GM19455 (cell line): ENCODE data around the gene UQCRH.

Experiments used
- ATAC-seq: cut with Tn5 transposase; IDR thresholded peaks from one replicate; pipeline ENCODE4 v1.9.1; 2021; ENCODE audit not compliant: unreplicated experiment

Gene UQCRH

GRCh38 chr1:46303038-46303871 is at the start of gene UQCRH, which contains the start of gene LRRC41:
Gene UQCRH (plus strand): TSS chr1:46303698. CDS start chr1:46303767, 69 bp downstream.
Gene LRRC41 (minus strand): TSS chr1:46303616. CDS start chr1:46303322, 294 bp downstream.
- ATAC-seq = peak; percentile 68

DNA sequence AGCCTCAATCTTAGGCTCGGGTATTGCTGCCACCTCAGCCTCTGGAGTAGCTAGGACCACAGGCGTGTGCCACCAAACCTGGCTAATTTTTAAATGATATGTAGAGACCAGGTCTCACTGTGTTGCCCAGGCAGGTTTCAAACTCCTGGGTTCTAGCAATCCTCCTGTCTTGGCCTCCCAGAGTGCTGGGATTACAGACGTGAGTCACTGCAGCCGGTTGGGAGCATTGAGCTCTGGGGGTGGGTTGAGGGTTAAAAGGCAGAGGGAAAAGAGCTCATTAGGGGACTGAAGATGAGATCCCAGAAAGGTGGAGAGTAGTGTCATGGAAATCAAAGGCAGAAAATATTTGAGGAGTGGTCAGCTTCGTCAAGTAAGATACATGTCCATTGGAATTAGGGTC is 48.8 kb upstream of the UQCRH start:
- ATAC-seq = no peak

- no peak for ATAC-seq
Observed at GRCh38 chr1:46256523-46256922, 47.0 kb upstream of the UQCRH start.

- ATAC-seq = no peak
Observed at GRCh38 chr1:46262508-46262907, 41.0 kb upstream of the UQCRH start.

DNA sequence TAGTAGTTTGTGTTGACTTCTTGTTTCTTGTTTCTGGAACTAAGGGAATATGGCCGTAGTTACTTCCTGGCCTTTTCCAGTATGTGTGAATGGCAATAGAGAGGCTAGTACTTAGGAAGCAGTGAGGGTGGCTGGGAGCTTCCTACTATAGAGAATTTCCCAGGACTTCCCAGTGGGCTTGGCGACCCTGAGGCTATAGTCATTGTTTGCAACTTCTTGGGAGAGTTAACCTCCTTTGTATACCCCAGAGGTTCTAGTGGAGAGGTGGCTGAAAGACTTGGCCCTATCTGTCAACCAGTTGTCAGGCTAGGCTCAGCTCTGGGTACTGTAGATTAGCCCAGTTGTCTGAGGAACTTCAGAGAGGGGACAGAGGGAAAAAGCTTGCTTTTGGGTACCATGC is 40.4 kb upstream of the UQCRH start:
- ATAC-seq = no peak

GRCh38 chr1:46268578-46268977 is 34.9 kb upstream of the UQCRH start:
- ATAC-seq = no peak

DNA sequence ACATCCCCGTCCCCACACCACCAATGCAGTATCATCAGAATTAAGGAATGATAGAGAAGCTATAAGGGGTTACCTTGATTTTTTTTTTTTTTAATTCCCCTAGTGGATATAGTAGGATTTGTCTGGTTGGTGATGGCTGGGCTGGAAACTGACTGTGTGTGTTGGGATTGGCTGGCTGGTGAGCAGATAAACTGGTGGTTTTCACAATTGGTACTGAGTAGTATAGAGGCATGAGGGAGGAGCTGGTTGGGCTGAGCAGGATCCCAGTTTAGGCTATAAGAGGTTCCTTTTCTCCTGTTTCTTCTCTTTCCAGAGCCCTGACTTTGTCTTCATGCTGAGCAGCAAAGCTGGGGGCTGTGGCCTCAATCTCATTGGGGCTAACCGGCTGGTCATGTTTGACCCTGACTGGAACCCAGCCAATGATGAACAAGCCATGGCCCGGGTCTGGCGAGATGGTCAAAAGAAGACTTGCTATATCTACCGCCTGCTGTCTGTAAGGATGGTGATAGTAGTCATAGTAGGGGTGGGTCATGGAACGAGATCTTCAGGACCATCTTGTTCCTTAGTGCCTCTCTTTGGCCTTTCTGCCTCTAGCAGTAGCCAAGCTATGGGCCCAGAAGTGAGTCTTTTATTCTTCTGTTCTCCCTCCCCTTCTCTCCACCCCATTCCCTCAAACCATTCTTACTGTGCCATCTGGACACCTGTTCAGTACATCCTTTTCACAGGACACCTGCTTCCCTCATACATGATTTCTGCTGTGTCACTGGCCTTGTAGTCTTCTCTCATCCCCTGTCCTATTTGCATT is 29.1 kb upstream of the UQCRH start:
- ATAC-seq = no peak

- no peak for ATAC-seq
Observed at GRCh38 chr1:46275030-46275337, 28.5 kb upstream of the UQCRH start.

GRCh38 chr1:46277658-46278373 is 25.7 kb upstream of the UQCRH start:
- ATAC-seq = no peak

- no peak for ATAC-seq
Observed at GRCh38 chr1:46278807-46279206, 24.7 kb upstream of the UQCRH start.

- ATAC-seq = no peak
Observed at GRCh38 chr1:46280092-46280491, 23.4 kb upstream of the UQCRH start.

- ATAC-seq = no peak
Observed at GRCh38 chr1:46281021-46281420, 22.5 kb upstream of the UQCRH start.

- no peak for ATAC-seq
Observed at GRCh38 chr1:46284058-46284457, 19.4 kb upstream of the UQCRH start.

- no peak for ATAC-seq
Observed at GRCh38 chr1:46284597-46285564, 18.6 kb upstream of the UQCRH start.

GRCh38 chr1:46285730-46286477 is 17.6 kb upstream of the UQCRH start:
- no peak for ATAC-seq

DNA sequence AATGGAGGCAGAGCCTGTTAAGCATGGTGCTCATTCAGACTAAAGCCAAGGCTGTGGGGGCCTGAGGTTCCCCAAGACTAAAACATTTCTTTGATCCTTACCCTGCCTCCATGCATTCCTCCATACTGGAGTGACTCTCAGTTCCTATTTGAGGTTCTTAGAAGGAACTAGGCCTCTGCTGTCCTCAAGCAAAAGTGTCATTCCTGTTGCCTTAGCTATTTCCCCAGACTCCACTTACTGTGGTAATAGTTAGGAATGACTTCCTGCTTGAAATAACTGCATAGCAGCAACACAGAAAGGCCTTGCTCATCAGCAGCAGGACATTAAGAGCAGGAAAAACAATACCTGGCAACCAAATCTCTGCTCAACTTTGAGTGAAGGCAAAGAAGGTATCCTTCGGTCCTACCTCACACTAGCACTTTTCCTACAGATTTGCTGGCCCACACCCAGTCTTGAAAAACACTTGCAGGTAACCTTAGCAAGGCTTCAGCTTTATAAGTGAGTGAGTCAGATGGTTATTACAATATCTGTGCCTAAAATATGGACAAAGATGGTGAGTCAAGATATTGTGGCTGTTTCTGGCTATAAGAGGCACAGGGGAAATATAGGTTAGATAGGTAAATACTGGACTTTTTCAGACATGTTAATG is 14.9 kb upstream of the UQCRH start:
- no peak for ATAC-seq

DNA sequence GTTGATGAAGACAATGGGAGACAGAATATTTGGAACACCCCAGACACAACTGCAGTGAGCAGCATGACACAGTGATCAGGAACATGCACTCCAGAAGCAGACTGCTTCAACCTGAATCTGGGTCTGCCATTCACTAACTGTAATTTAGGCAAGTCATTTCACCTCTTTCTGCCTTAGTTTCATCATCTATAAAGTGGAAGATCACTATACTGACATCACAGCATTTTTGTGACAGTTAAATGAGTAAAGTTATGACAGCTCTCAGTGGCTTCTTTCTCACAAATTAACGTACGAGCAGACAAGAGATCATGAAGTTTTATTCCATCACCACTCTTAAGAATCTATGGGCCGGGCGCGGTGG is 14.4 kb upstream of the UQCRH start:
- no peak for ATAC-seq

GRCh38 chr1:46289976-46290375 is 13.5 kb upstream of the UQCRH start:
- no peak for ATAC-seq

- ATAC-seq = no peak
Observed at GRCh38 chr1:46295306-46295705, 8.2 kb upstream of the UQCRH start.
